PC-3 (cell line): ENCODE measurements around the gene SMAD3.

ENCODE experiments used
- CTCF ChIP-seq: fragments of 300-600 bp; sonication (generic); conservative IDR thresholded peaks from 2 replicates; pipeline ENCODE4 v1.5.1; 2017; ENCODE audit warnings: antibody characterized with exemption, low read depth, mild to moderate bottlenecking, low read length
- EZH2 ChIP-seq: fragments of 300-600 bp; sonication (generic); IDR thresholded peaks from one replicate; pipeline ENCODE4 v1.6.1; 2017; ENCODE audit warnings: antibody characterized with exemption, mild to moderate bottlenecking, low read length; ENCODE audit not compliant: unreplicated experiment
- EZH2phosphoT487 ChIP-seq: fragments of 300-600 bp; sonication (generic); IDR thresholded peaks from 2 replicates; pipeline ENCODE4 v1.6.1; 2018; ENCODE audit warnings: mild to moderate bottlenecking, antibody characterized with exemption, low read length, borderline replicate concordance

DNA sequence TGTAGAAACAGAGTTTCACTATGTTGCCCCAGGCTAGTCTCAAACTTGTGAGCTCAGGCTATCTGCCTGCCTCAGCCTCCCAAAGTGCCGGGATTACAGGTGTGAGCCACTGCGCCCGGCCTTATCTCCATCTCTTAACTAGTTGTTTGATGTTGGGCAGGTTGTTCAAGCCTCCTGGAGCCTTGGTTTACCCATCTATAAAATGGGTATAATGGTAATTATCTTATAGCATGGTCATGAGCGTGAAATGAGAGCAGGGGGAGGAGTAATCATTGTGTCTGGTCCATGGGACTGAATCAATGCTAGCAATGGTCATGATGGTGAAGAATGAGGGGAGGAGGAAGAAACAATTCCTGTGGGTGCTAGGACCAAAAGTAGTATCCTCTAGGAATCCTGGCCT is 32.0 kb downstream of the SMAD3 start:
- TF ChIP-seq CTCF = no peak
- TF ChIP-seq EZH2phosphoT487 = no peak
- no peak for TF ChIP-seq EZH2
